K562 (cell line): ENCODE measurements around the gene TMED5. TPM values are rescaled to one million over a fixed set of nuclear protein-coding genes. Genes with fewer than 3 reads are reported as not detected.

Source experiments
- ATAC-seq: fragments of 200-7000 bp; cut with Tn5 transposase; 3 replicates; pipeline ENCODE4 v1.9.1; 2020; ENCODE audit warnings: moderate library complexity
- BruUV-seq: library from RNA; stranded (reverse); fragments of 400-500 nt; replicated peaks from 2 replicates; lab custom pipeline; 2021; lab: Mats Ljungman, UMichigan
- CTCF ChIA-PET: fragments of 300-600 bp; formaldehyde crosslinking; extraction: SDS; loops from one replicate; lab custom pipeline; 2021; ENCODE audit warnings: low intra/inter-chr PET ratio; lab: Yijun Ruan, JAX
- POLR2A ChIA-PET: fragments of 300-600, 350-650 bp; sonication (Branson Sonifier 250); formaldehyde crosslinking; extraction: SDS; loops from one replicate; lab custom pipeline; 2021; ENCODE audit warnings: antibody characterized with exemption, inconsistent platforms; lab: Yijun Ruan, JAX
- DNase-seq, 4 experiments: peaks; one replicate each; pipeline versions ENCODE4 v3.0.0 to v3.0.0-alpha.2; 2011 to 2018; ENCODE audit warnings: low spot score in 3 of 4, mixed read lengths in 3 of 4; ENCODE audit errors: extremely low read depth in 1 of 4
- FAIRE-seq: peaks from 2 replicates; lab custom pipeline; 2011; peaks lifted over from hg19 to GRCh38; lab: Jason Lieb, UNC
- H2AFZ ChIP-seq: 2 replicates; pipeline ENCODE4 v1.6.0; 2011; ENCODE audit warnings: low read depth, low read length, control low read depth, inconsistent platforms
- H3K27ac ChIP-seq: fragments of 200-600 bp; 3 replicates; pipeline ENCODE4 v1.8.0; 2011; ENCODE audit warnings: low read depth, mild to moderate bottlenecking, control low read depth, inconsistent platforms, low read length, moderate library complexity, mixed read lengths; ENCODE audit errors: extremely low read depth
- H3K27me3 ChIP-seq, 2 experiments: fragments of 300-600 bp in 1 of 2; 2 replicates in 1 of 2; 3 replicates in 1 of 2; pipeline versions ENCODE4 v1.6.0 to v1.8.0; 2011; ENCODE audit warnings: inconsistent platforms in 2 of 2, low read length in 2 of 2, mild to moderate bottlenecking in 1 of 2, mixed read lengths in 1 of 2, moderate library complexity in 1 of 2; ENCODE audit not compliant: control insufficient read depth in 2 of 2, insufficient read depth in 2 of 2
- H3K36me3 ChIP-seq: fragments of 300-600 bp; 3 replicates; pipeline ENCODE4 v1.8.0; 2011; ENCODE audit warnings: mild to moderate bottlenecking, low read length, inconsistent platforms; ENCODE audit not compliant: control insufficient read depth, insufficient read depth
- H3K4me1 ChIP-seq, 2 experiments: fragments of 200-600 bp in 1 of 2; replicated peaks in 1 of 2; 2 replicates in 1 of 2; 3 replicates in 1 of 2; pipeline versions ENCODE4 v1.5.1 to v1.8.0; 2011; ENCODE audit warnings: inconsistent platforms in 2 of 2, low read length in 2 of 2, mild to moderate bottlenecking in 1 of 2, mixed read lengths in 1 of 2, moderate library complexity in 1 of 2; ENCODE audit not compliant: control insufficient read depth in 2 of 2, insufficient read depth in 2 of 2
- H3K4me2 ChIP-seq: 2 replicates; pipeline ENCODE4 v1.6.1; 2011; ENCODE audit warnings: low read length, control low read depth, inconsistent platforms, mixed read lengths; ENCODE audit not compliant: insufficient read depth
- H3K4me3 ChIP-seq: fragments of 200-600 bp; sonication (generic), shearing (Covaris generic); 2 replicates; pipeline ENCODE4 v1.5.1; 2016; ENCODE audit warnings: control low read depth, inconsistent platforms
- H3K79me2 ChIP-seq: fragments of 200-600 bp; 3 replicates; pipeline ENCODE4 v1.8.0; 2011; ENCODE audit warnings: low read length, inconsistent platforms; ENCODE audit not compliant: control insufficient read depth, insufficient read depth
- H3K9ac ChIP-seq, 2 experiments: 2 replicates each; pipeline versions ENCODE4 v1.6.0 to v1.6.1; 2011; ENCODE audit warnings: low read depth in 2 of 2, low read length in 2 of 2, control low read depth in 1 of 2, inconsistent platforms in 1 of 2, mild to moderate bottlenecking in 1 of 2, mixed read lengths in 1 of 2; ENCODE audit not compliant: insufficient read depth in 1 of 2
- H3K9me1 ChIP-seq: one replicate; pipeline ENCODE4 v1.6.0; 2011; ENCODE audit warnings: inconsistent platforms, mild to moderate bottlenecking, low read length, moderate library complexity; ENCODE audit not compliant: control insufficient read depth, insufficient read depth
- H3K9me3 ChIP-seq: replicated peaks from 2 replicates; pipeline ENCODE4 v1.5.1; 2011; ENCODE audit warnings: low read depth, low read length, inconsistent platforms; ENCODE audit not compliant: control insufficient read depth, insufficient read depth
- H4K20me1 ChIP-seq: replicated peaks from 2 replicates; pipeline ENCODE4 v1.6.1; 2011; ENCODE audit warnings: low read length, inconsistent platforms, mixed read lengths; ENCODE audit not compliant: control insufficient read depth, insufficient read depth
- MCM5 ChIP-seq: fragments of 450-650 bp; IDR thresholded peaks from 2 replicates; pipeline ENCODE4 v1.6.1; 2016; ENCODE audit warnings: low read depth
- MTA2 ChIP-seq: fragments of 450-650 bp; IDR thresholded peaks from 2 replicates; pipeline ENCODE4 v1.6.1; 2016; ENCODE audit warnings: low read depth
- NBN ChIP-seq: fragments of 450-650 bp; IDR thresholded peaks from 2 replicates; pipeline ENCODE4 v1.6.1; 2016; ENCODE audit warnings: low read depth, mild to moderate bottlenecking
- RAD51 ChIP-seq: fragments of 450-650 bp; IDR thresholded peaks from 2 replicates; pipeline ENCODE4 v1.7.1; 2016; ENCODE audit warnings: low read depth, mild to moderate bottlenecking, borderline replicate concordance
- RBM22 ChIP-seq: fragments of 200-400 bp; formaldehyde crosslinking; IDR thresholded peaks from 2 replicates; pipeline ENCODE4 v1.6.1; 2018; ENCODE audit warnings: low read length, low read depth; ENCODE audit not compliant: poor library complexity, severe bottlenecking
- RFX7 ChIP-seq: fragments of 250-450 bp; sonication (Bioruptor Pico); IDR thresholded peaks from 2 replicates; pipeline ENCODE4 v1.5.1; 2021; ENCODE audit warnings: mild to moderate bottlenecking
- SUPT5H ChIP-seq: fragments of 450-650 bp; IDR thresholded peaks from 2 replicates; pipeline ENCODE4 v1.6.1; 2016
- ZNF253 ChIP-seq: fragments of 250-450 bp; sonication (Bioruptor Pico); conservative IDR thresholded peaks from 2 replicates; pipeline ENCODE4 v1.6.1; 2021; ENCODE audit warnings: mild to moderate bottlenecking
- ZNF609 ChIP-seq: sonication (generic); formaldehyde crosslinking; IDR thresholded peaks from 2 replicates; pipeline ENCODE4 v1.8.1; 2023; ENCODE audit warnings: missing genetic modification reagents, mild to moderate bottlenecking, borderline replicate concordance
- WGBS: fragments of 100-300 bp; shearing (Covaris generic); methylation state at CpG from one replicate; pipeline ENCODE4 v1.1.6; 2016; ENCODE audit warnings: low coverage, mixed read lengths; ENCODE audit not compliant: insufficient coverage; ENCODE audit errors: missing lambda C conversion rate; 5-methylcytosine and 5-hydroxymethylcytosine counted together
- in situ Hi-C: fragments of 300-500 bp; cut with MboI; formaldehyde crosslinking; loops from 4 replicates; pipeline ENCODE4 v1.15.0; 2018; ENCODE audit warnings: inconsistent platforms, mixed read lengths
- intact Hi-C: fragments of 100-400 bp; cut with micrococcal nuclease; formaldehyde crosslinking; loops from 2 replicates; pipeline ENCODE4 v1.14.2; 2022
- polyA plus RNA-seq, 8 experiments: library from polyadenylated mRNA; depleted of rRNA in 4 of 8; stranded (reverse) in 5 of 8; unstranded in 3 of 8; fragments of >200 nt; fragmentation: Nextera tagmentation in 2 of 8; fragmentation: Illumina TruSeq in 1 of 8; extraction: Ambion mirVana in 2 of 8; extraction: Trizol in 1 of 8; gene quantifications; 2 replicates each; pipeline versions ENCODE4 v1.2.1 to v1.2.3, GENCODE V29; 2011 to 2014; ENCODE audit warnings: inconsistent platforms in 1 of 8, missing spikeins in 1 of 8
- total RNA-seq, 7 experiments: library from RNA; depleted of rRNA in 6 of 7; stranded (reverse); fragments of >200 nt in 6 of 7; fragmentation: Illumina TruSeq in 2 of 7; extraction: Trizol in 2 of 7; gene quantifications; 2 replicates each; pipeline versions ENCODE4 v1.2.1 to v1.2.3, GENCODE V29; 2011 to 2021; ENCODE audit warnings: low replicate concordance in 1 of 7

Gene TMED5
- total and polyA plus RNA-seq, 9 of the 15 experiments (the other 6 are each of a cell fraction or from before 2014, with no cell fraction given): 28.7 to 83.7 (median 67.2) TPM

GRCh38 chr1:93113127-93113526, 67.1 kb downstream of the TMED5 start:
- CTCF ChIA-PET: no interaction called here
- peak; percentile 15 for FAIRE-seq
- no peak overlapping the region for H3K4me3 ChIP-seq
- TF ChIP-seq RBM22 (no peak), MCM5 (no peak), RFX7 (CRISPR knock-in tag) (no peak), RAD51 (no peak), SUPT5H (no peak), ZNF253 (CRISPR knock-in tag) (no peak), MTA2 (no peak), NBN (no peak), ZNF609 (no peak)

More at GRCh38 chr1:93113127-93113526, 67.1 kb downstream of the TMED5 start:
- Histone ChIP-seq H3K9me3 (0 out of 2 replicates have a peak, but pooled peaks cover under 1% of the 10 kb centered on the region), H3K27me3 (no peaks in the 10 kb centered on the region), H3K9ac (0 out of 4 replicates have a peak overlapping the region, but pooled peaks of 1 of the 2 experiments have one; percentile 42), H3K4me2 (no peak overlapping the region), H3K9me1 (no peaks in the 10 kb centered on the region), H3K27ac (no peak overlapping the region), H3K4me1 (0 out of 5 replicates have a peak, but pooled peaks cover 0 to 5% of the 10 kb centered on the region in 2 experiments), H4K20me1 (no peaks in the 10 kb centered on the region), H3K36me3 (peaks cover 66% of the 10 kb centered on the region), H2AFZ (no peak overlapping the region), H3K79me2 (peaks cover 59% of the 10 kb centered on the region)
- 94% methylated on average over 1 of the region's 3 CpGs for WGBS
- BruUV-seq: no TSS peak
- peak in 1 of 4 experiments; percentile 6 for DNase-seq
- ATAC-seq: peak; percentile 52
- in situ Hi-C loops: no loop called here
- POLR2A ChIA-PET: interaction anchor here (0.8 kb wide), 2 partner anchors 23 to 162 kb away, joined by 3 to 4 read pairs; no protein-coding TSS in a partner anchor
- intact Hi-C loops: no loop called here
